GM23338 (cell line): Measurements from ENCODE around the gene CFAP97D2. TPM values are rescaled to one million over a fixed set of nuclear protein-coding genes. Genes with fewer than 3 reads are reported as not detected.

Experiments used
- ATAC-seq: fragments of 200-7000 bp; cut with Tn5 transposase; 3 replicates; pipeline ENCODE4 v1.9.1; 2020
- DNase-seq: peaks from one replicate; pipeline ENCODE4 v3.0.0-alpha.2; 2015; ENCODE audit warnings: low spot score
- H2AFZ ChIP-seq: fragments of 200-600 bp; sonication (generic); 2 replicates; pipeline ENCODE4 v1.8.0; 2016; ENCODE audit warnings: antibody characterized with exemption, mild to moderate bottlenecking, moderate library complexity
- H3F3A ChIP-seq: fragments of 200-600 bp; sonication (generic); replicated peaks from 2 replicates; pipeline ENCODE4 v1.8.0; 2017; ENCODE audit warnings: antibody characterized with exemption, mixed run types, low read depth
- H3K27ac ChIP-seq: fragments of 200-600 bp; sonication (generic); 2 replicates; pipeline ENCODE4 v1.6.1; 2016; ENCODE audit warnings: low read depth
- H3K27me3 ChIP-seq: fragments of 200-600 bp; sonication (generic); 2 replicates; pipeline ENCODE4 v1.8.0; 2016; ENCODE audit warnings: mild to moderate bottlenecking, mixed run types, moderate library complexity; ENCODE audit not compliant: insufficient read depth
- H3K36me3 ChIP-seq: fragments of 200-600 bp; sonication (generic); 2 replicates; pipeline ENCODE4 v1.8.0; 2016; ENCODE audit warnings: mild to moderate bottlenecking; ENCODE audit not compliant: insufficient read depth
- H3K4me1 ChIP-seq: fragments of 200-600 bp; sonication (generic); 2 replicates; pipeline ENCODE4 v1.8.0; 2016; ENCODE audit warnings: mild to moderate bottlenecking, moderate library complexity; ENCODE audit not compliant: insufficient read depth
- H3K4me2 ChIP-seq: fragments of 200-600 bp; sonication (generic); 2 replicates; pipeline ENCODE4 v1.7.1; 2017; ENCODE audit warnings: mixed run types
- H3K4me3 ChIP-seq: fragments of 200-600 bp; sonication (generic); 2 replicates; pipeline ENCODE4 v1.6.1; 2016; ENCODE audit warnings: mixed run types
- H3K79me2 ChIP-seq: fragments of 200-600 bp; sonication (generic); replicated peaks from 2 replicates; pipeline ENCODE4 v1.8.0; 2017; ENCODE audit warnings: mild to moderate bottlenecking; ENCODE audit not compliant: insufficient read depth
- H3K9me2 ChIP-seq: fragments of 200-600 bp; sonication (generic); 2 replicates; pipeline ENCODE4 v1.8.0; 2017; ENCODE audit not compliant: insufficient read depth
- H4K20me1 ChIP-seq: fragments of 200-600 bp; sonication (generic); replicated peaks from 2 replicates; pipeline ENCODE4 v1.8.0; 2017; ENCODE audit warnings: mild to moderate bottlenecking; ENCODE audit not compliant: insufficient read depth
- H3K27ac Mint-ChIP-seq: 2 replicates; pipeline ENCODE4 v1.8.0; 2020; ENCODE audit warnings: inconsistent platforms, mild to moderate bottlenecking, moderate library complexity, mixed read lengths
- H3K27me3 Mint-ChIP-seq: 3 replicates; pipeline ENCODE4 v1.8.0; 2022; ENCODE audit warnings: low read depth, mild to moderate bottlenecking, moderate library complexity, mixed read lengths, inconsistent platforms; ENCODE audit not compliant: insufficient read depth, poor library complexity
- H3K36me3 Mint-ChIP-seq: 3 replicates; pipeline ENCODE4 v1.8.0; 2021; ENCODE audit warnings: low read depth, mild to moderate bottlenecking, inconsistent platforms, moderate library complexity, mixed read lengths
- H3K4me1 Mint-ChIP-seq: 3 replicates; pipeline ENCODE4 v1.8.0; 2020; ENCODE audit warnings: mild to moderate bottlenecking, inconsistent platforms, mixed read lengths
- H3K4me3 Mint-ChIP-seq: 3 replicates; pipeline ENCODE4 v1.8.0; 2021; ENCODE audit warnings: moderate library complexity, mild to moderate bottlenecking, inconsistent platforms, mixed read lengths
- H3K9me3 Mint-ChIP-seq: 3 replicates; pipeline ENCODE4 v1.8.0; 2020; ENCODE audit warnings: moderate library complexity, mild to moderate bottlenecking, inconsistent platforms, mixed read lengths
- ZNF331 ChIP-seq: fragments of 250-450 bp; sonication (Bioruptor Pico); IDR thresholded peaks from 2 replicates; pipeline ENCODE4 v1.5.0; 2020; ENCODE audit warnings: low read depth, mild to moderate bottlenecking, moderate library complexity
- polyA plus RNA-seq: library from polyadenylated mRNA; unstranded; fragments of >200 nt; fragmentation: Nextera tagmentation; extraction: Ambion mirVana; gene quantifications from 2 replicates; pipeline ENCODE4 v1.2.1, GENCODE V29; 2016
- total RNA-seq: library from RNA; depleted of rRNA; stranded (reverse); fragments of >200 nt; shearing (Covaris generic); gene quantifications from 2 replicates; pipeline ENCODE4 v1.2.3, GENCODE V29; 2014
- TF ChIP-seq, protein P1 (sequence below): fragments of 250-450 bp; sonication (Bioruptor Pico); IDR thresholded peaks from 2 replicates; pipeline ENCODE4 v1.5.0; 2020; ENCODE audit warnings: mild to moderate bottlenecking, moderate library complexity
- TF ChIP-seq, protein P2 (sequence below), 2 experiments: fragments of 200-600 bp in 1 of 2; sonication (generic) in 1 of 2; conservative IDR thresholded peaks; 2 replicates each; pipeline versions ENCODE4 v1.5.1 to v1.6.1; 2016 to 2017; ENCODE audit warnings: antibody characterized with exemption in 2 of 2, low read depth in 2 of 2, mild to moderate bottlenecking in 2 of 2, moderate library complexity in 1 of 2

The CFAP97D2 gene
- total and polyA plus RNA-seq, 2 experiments from 2014 or later = not detected

DNA sequence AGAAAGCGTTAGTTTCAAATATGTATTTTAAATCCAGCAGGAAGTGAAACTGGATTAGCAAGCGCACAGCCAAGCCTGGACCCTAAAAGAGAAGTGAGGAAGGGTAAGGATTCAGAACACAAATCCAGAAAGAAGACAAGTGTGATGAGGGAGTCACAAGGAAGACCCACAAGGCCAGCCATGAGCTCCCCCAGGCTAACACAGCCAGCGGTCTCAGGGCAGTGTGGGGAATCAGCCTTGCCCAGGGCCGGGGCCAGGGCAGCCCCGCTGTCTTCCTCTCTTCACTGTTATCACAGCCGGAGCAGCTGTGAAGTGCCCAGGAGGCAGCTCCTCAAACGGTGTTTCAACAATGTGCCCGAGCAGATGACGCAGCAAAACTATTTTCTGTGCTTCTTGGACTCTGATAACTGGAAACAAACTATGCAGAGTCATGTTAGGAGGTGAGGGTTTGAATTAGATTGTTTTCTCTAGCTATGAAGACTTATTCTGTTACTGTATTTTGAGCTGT, 43.5 kb downstream of the CFAP97D2 start (continued):
- TF ChIP-seq, protein P1, sequence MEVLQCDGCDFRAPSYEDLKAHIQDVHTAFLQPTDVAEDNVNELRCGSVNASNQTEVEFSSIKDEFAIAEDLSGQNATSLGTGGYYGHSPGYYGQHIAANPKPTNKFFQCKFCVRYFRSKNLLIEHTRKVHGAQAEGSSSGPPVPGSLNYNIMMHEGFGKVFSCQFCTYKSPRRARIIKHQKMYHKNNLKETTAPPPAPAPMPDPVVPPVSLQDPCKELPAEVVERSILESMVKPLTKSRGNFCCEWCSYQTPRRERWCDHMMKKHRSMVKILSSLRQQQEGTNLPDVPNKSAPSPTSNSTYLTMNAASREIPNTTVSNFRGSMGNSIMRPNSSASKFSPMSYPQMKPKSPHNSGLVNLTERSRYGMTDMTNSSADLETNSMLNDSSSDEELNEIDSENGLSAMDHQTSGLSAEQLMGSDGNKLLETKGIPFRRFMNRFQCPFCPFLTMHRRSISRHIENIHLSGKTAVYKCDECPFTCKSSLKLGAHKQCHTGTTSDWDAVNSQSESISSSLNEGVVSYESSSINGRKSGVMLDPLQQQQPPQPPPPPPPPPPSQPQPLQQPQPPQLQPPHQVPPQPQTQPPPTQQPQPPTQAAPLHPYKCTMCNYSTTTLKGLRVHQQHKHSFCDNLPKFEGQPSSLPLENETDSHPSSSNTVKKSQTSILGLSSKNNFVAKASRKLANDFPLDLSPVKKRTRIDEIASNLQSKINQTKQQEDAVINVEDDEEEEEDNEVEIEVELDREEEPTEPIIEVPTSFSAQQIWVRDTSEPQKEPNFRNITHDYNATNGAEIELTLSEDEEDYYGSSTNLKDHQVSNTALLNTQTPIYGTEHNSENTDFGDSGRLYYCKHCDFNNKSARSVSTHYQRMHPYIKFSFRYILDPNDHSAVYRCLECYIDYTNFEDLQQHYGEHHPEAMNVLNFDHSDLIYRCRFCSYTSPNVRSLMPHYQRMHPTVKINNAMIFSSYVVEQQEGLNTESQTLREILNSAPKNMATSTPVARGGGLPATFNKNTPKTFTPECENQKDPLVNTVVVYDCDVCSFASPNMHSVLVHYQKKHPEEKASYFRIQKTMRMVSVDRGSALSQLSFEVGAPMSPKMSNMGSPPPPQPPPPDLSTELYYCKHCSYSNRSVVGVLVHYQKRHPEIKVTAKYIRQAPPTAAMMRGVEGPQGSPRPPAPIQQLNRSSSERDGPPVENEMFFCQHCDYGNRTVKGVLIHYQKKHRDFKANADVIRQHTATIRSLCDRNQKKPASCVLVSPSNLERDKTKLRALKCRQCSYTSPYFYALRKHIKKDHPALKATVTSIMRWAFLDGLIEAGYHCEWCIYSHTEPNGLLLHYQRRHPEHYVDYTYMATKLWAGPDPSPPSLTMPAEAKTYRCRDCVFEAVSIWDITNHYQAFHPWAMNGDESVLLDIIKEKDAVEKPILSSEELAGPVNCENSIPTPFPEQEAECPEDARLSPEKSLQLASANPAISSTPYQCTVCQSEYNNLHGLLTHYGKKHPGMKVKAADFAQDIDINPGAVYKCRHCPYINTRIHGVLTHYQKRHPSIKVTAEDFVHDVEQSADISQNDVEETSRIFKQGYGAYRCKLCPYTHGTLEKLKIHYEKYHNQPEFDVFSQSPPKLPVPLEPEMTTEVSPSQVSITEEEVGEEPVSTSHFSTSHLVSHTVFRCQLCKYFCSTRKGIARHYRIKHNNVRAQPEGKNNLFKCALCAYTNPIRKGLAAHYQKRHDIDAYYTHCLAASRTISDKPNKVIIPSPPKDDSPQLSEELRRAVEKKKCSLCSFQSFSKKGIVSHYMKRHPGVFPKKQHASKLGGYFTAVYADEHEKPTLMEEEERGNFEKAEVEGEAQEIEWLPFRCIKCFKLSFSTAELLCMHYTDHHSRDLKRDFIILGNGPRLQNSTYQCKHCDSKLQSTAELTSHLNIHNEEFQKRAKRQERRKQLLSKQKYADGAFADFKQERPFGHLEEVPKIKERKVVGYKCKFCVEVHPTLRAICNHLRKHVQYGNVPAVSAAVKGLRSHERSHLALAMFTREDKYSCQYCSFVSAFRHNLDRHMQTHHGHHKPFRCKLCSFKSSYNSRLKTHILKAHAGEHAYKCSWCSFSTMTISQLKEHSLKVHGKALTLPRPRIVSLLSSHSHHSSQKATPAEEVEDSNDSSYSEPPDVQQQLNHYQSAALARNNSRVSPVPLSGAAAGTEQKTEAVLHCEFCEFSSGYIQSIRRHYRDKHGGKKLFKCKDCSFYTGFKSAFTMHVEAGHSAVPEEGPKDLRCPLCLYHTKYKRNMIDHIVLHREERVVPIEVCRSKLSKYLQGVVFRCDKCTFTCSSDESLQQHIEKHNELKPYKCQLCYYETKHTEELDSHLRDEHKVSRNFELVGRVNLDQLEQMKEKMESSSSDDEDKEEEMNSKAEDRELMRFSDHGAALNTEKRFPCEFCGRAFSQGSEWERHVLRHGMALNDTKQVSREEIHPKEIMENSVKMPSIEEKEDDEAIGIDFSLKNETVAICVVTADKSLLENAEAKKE (CRISPR knock-in tag) = no peak
- TF ChIP-seq, protein P2, sequence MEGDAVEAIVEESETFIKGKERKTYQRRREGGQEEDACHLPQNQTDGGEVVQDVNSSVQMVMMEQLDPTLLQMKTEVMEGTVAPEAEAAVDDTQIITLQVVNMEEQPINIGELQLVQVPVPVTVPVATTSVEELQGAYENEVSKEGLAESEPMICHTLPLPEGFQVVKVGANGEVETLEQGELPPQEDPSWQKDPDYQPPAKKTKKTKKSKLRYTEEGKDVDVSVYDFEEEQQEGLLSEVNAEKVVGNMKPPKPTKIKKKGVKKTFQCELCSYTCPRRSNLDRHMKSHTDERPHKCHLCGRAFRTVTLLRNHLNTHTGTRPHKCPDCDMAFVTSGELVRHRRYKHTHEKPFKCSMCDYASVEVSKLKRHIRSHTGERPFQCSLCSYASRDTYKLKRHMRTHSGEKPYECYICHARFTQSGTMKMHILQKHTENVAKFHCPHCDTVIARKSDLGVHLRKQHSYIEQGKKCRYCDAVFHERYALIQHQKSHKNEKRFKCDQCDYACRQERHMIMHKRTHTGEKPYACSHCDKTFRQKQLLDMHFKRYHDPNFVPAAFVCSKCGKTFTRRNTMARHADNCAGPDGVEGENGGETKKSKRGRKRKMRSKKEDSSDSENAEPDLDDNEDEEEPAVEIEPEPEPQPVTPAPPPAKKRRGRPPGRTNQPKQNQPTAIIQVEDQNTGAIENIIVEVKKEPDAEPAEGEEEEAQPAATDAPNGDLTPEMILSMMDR (conservative IDR thresholded peaks at IDR 0.05; ENCODE audit: low read depth in 2 of 2) = no peak

DNA sequence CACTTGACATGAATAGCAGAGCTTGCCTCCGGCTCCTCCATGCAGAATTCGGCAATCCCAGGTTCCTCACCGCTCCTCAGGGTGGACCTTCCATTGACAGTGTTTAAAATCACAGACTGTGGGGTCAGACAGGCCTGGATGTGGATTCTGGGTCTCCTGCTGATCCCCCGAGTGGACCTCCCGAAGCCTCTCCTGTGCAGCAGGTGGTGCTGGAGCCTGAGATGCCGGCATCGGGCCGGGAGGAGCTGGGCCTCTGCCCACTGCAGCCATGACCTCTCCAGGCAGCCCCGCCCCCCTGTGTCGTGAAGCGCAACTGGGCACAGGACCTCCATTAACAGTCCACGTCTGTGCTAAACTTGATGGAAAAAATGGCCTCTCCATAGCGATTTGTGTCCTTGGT, 45.1 kb downstream of the CFAP97D2 start:
- peaks cover 31% of the 10 kb centered on the region for H3K4me1 Mint-ChIP-seq
- peaks cover 29% of the 10 kb centered on the region for H3K4me1 ChIP-seq
- no peak overlapping the region for H3K27ac ChIP-seq
- H3K27me3 ChIP-seq = no peaks in the 10 kb centered on the region
- peaks cover 10% of the 10 kb centered on the region for H3K27me3 Mint-ChIP-seq
- H3K36me3 ChIP-seq = no peaks in the 10 kb centered on the region
- ATAC-seq (no peak), DNase-seq (no peak)
- H4K20me1 ChIP-seq = no peaks in the 10 kb centered on the region
- H3K4me2 ChIP-seq = no peak overlapping the region
- no peak overlapping the region for H3K4me3 ChIP-seq
- peaks cover 17% of the 10 kb centered on the region for H3F3A ChIP-seq
- H3K9me2 ChIP-seq = 0 out of 2 replicates have a peak, but pooled peaks cover 5% of the 10 kb centered on the region
- H3K27ac Mint-ChIP-seq = no peak overlapping the region
- H2AFZ ChIP-seq = peak overlapping the region; percentile 14; the same call in 1 of the 2 replicates
- H3K79me2 ChIP-seq = no peaks in the 10 kb centered on the region
- no peak for TF ChIP-seq ZNF331
- TF ChIP-seq, protein P2 (conservative IDR thresholded peaks at IDR 0.05; ENCODE audit: low read depth in 2 of 2) = 0 out of 4 replicates have a peak, but pooled peaks of 1 of the 2 experiments have one; percentile 4
- TF ChIP-seq, protein P1 (CRISPR knock-in tag) = no peak
- H3K9me3 Mint-ChIP-seq = no peaks in the 10 kb centered on the region
- H3K36me3 Mint-ChIP-seq = no peaks in the 10 kb centered on the region; the same call in 2 of the 3 replicates
- no peak overlapping the region for H3K4me3 Mint-ChIP-seq
